OCI-M2 (cell line): ENCODE measurements around the gene VMO1.

Source experiments
- DNase-seq: peaks from one replicate; lab custom pipeline; 2025; ENCODE audit not compliant: unreplicated experiment; lab: John Stamatoyannopoulos, UW

Gene VMO1

DNA sequence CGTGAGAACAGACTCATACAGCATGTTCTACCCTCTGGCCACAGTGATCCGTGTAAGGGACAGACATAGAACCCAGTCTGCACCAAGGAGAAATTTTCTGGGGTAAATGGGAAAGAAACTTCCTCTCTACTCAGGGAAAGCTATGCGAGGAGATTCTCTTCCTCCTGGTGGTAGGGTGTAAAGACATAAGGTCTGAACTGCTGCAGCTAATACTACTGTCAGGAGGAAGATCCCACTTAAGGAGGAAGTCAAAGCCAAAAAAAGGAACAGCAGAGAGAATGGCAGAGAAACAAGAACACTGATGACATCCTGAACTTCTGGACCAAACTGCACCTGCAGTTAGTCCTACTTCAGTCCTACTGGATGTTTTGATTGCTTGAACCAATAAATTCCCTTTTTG is 21.6 kb downstream of the VMO1 start:
- no peak for DNase-seq

GRCh38 chr17:4759776-4760236 is 26.4 kb downstream of the VMO1 start:
- DNase-seq: no peak

DNA sequence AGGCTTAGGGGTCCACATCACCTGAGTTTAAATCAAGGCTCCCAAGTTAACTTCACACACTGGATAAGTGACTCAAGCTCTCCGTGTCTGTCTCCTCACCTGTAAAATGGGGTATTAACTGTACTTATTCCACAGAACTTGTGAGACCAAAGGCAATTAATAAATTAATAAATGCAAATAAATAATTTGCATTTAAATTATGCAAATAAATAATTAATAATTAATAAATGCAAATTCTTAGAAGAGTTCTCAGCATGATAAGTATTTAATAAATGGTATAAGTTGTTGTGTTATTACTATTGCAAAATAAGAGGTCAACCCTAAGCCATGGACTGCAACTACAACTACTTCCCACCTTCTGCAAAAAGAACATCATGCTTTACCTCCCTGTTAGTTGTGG is 32.8 kb downstream of the VMO1 start:
- no peak for DNase-seq

DNA sequence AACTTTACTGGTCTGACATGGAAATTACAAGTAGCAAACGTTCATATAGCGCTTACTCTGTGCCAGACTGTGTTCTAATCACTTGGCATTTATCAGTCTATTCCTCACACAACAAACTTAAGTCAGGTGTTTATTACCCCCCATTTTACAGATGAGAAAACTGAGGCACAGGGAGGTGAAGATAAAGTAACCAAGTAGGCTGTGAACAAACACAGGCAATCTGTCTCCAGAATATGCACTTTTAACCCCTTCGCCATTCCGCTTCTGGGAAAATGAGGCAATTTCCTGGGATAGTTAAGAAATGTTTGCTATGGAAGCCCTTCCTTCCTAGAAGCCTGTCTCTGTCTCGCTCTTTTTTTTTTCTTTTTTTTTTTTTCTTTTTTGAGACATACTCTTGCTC is 34.2 kb downstream of the VMO1 start:
- no peak for DNase-seq

- DNase-seq: no peak
These were observed 35.6 kb downstream of the VMO1 start for GRCh38 chr17:4750606-4751005.

- no peak for DNase-seq
These were observed 37.5 kb downstream of the VMO1 start for GRCh38 chr17:4748686-4749085.

DNA sequence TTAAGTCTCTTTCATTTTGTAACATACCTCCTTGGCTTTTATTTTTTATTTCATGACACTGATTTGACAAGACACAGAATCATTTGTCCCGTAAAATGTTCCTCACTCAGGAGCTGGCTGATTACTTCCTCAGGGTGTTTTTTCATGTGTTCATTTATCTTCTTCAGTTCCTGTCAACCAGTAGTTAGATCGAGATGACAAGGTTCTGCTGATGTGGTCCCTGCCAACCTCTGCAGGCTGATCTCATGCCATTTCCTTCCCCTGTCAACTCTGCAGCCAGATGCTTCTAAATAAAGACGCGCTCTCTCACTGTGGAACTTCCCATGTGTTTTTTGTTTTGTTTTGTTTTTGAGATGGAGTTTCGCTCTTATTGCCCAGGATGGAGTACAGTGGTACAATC is 38.3 kb downstream of the VMO1 start:
- no peak for DNase-seq

GRCh38 chr17:4744999-4745969 is 40.9 kb downstream of the VMO1 start:
- no peak for DNase-seq

- no peak for DNase-seq
These were observed 42.3 kb downstream of the VMO1 start for GRCh38 chr17:4743898-4744297.

DNA sequence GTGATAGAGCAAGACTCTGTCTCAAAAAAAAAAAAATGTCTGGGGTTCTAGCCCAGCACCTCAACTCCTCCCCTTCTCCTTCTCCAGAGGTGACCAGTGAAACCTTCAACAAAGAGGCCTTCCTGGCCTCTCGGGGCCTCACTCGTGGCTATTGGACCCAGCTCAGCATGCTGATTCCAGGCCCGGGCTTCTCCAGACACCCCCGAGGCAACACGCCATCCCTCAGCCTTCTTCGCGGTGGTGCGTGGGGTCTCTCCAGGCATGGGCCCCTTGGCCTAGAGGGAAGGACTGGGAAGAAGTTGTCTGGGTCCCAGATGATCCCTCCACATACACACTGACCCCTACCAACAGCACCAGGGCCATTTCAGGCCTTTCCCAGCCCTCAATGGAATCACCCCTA is 42.9 kb downstream of the VMO1 start:
- no peak for DNase-seq

GRCh38 chr17:4742629-4743028 is 43.5 kb downstream of the VMO1 start:
- DNase-seq: no peak

DNA sequence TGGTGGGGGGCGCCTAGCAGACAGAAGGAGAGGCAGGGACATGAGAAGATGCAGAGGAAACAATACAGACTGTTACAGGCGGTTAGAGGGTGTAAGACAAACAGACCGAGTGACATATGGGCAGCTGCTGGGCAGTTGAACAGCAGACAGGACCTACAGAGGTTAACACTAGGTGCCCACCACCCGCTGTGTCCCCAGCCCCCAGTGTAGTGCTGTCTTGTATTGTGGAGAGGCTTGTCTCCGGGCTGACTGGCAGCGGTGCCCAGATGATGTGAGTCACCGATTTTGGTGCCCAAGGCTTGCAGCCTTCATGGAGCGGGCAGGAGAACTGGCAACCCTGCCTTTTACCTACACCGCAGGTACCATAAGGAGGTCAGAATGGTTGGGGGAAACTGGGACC is 44.0 kb downstream of the VMO1 start:
- no peak for DNase-seq

GRCh38 chr17:4741544-4741943 is 44.6 kb downstream of the VMO1 start:
- no peak for DNase-seq

- no peak for DNase-seq
These were observed 45.6 kb downstream of the VMO1 start for GRCh38 chr17:4740584-4740983.

DNA sequence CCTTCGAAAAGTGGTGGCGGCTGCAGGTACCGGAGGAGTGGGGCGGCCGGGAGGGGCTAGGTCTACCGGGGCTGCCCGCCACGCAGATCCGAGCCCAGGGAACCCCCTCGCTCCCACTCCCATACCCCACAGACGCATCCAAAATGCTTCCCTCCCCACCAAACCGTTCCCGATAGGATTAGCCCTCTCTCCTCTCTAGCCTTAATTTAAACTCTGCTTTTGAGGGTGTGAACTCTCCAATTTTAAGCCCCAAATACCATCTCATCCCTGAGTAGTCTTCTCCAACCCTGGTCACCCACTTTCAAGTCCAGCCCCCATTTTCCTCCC is 46.2 kb downstream of the VMO1 start:
- no peak for DNase-seq

- no peak for DNase-seq
These were observed 46.8 kb downstream of the VMO1 start, which contains the start of the genes CXCL16 and ZMYND15 for GRCh38 chr17:4739122-4740024. CXCL16 (minus strand) TSS chr17:4739928; CDS start chr17:4739339, 589 bp downstream. ZMYND15 (plus strand) TSS chr17:4739833; CDS start chr17:4740549, 716 bp downstream.

DNA sequence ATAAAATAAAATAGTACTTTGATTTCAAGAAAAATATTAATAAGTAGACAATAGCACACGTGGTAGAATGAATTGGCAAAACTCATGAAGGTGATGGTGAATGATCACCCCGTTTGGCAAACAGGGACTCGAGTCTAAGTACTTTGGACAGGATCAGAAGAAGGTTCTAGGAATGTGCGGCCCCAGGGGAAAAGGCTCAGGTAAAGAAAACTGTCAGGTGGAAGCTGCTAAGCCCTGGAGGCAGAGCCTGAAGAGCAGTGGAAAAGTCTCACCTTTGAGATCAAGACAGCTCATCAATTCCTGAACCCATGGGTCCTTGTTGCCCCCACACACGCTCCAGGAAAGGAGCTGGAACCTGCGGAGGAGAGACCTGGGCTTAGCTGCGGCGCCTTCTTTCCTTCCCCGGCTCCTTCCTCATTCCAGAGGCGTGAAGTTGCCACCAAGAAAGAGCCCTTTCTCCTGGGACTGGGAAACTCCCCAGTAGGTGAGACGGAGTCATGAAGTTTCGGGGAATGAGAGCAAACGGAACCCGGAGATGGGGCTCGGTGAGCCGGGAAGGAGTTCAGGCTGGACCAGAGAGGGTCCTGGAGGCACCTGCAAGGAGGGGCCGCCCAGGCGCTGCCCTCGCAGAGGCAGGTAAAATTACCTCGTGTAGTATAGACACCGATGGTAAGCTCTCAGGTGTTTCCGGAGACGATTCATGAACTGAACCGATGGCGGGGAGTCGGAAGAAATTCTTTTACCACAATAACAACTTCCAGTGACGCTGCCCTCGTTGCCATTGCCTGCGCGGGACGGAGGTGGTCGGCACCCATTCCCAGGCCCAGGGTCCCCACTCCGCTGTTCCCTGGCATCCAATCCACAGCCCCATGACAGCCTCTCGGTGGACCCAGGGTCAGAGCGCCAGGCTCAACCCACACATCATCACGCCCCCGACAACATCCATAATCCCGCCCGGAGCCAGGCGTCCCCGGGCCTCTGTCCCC is 47.7 kb downstream of the VMO1 start:
- DNase-seq: no peak

- no peak for DNase-seq
These were observed 50.1 kb downstream of the VMO1 start for GRCh38 chr17:4735876-4736651.
